ACC112 (cell line): ENCODE measurements around the gene METTL16.

ENCODE experiments used
- H2AFZ ChIP-seq: fragments of 200-600 bp; sonication (generic); one replicate; pipeline ENCODE4 v1.6.0; 2017; ENCODE audit warnings: antibody characterized with exemption, low read length; ENCODE audit not compliant: unreplicated experiment
- H3K27ac ChIP-seq: fragments of 200-600 bp; sonication (generic); 2 replicates; pipeline ENCODE4 v1.5.1; 2014; ENCODE audit warnings: low read depth, mild to moderate bottlenecking, antibody characterized with exemption, low read length, moderate library complexity
- H3K27me3 ChIP-seq: fragments of 200-600 bp; sonication (generic); 2 replicates; pipeline ENCODE4 v1.6.1; 2014; ENCODE audit warnings: mild to moderate bottlenecking, antibody characterized with exemption, low read length, moderate library complexity, mixed read lengths; ENCODE audit not compliant: insufficient read depth
- H3K36me3 ChIP-seq: fragments of 200-600 bp; sonication (generic); 2 replicates; pipeline ENCODE4 v1.6.1; 2016; ENCODE audit warnings: mild to moderate bottlenecking, antibody characterized with exemption, low read length, moderate library complexity, mixed read lengths; ENCODE audit not compliant: insufficient read depth
- H3K4me1 ChIP-seq: fragments of 200-600 bp; sonication (generic); one replicate; pipeline ENCODE4 v1.6.1; 2016; ENCODE audit warnings: low read length, mixed read lengths; ENCODE audit not compliant: insufficient read depth, unreplicated experiment, control insufficient read depth
- H3K4me3 ChIP-seq: fragments of 200-600 bp; sonication (generic); 2 replicates; pipeline ENCODE4 v1.5.1; 2014; ENCODE audit warnings: mild to moderate bottlenecking, low read depth, low read length
- H3K79me2 ChIP-seq: fragments of 200-600 bp; sonication (generic); one replicate; pipeline ENCODE4 v1.6.0; 2016; ENCODE audit warnings: low read length; ENCODE audit not compliant: control insufficient read depth, unreplicated experiment, insufficient read depth

The METTL16 gene

GRCh38 chr17:2388020-2388682 lies 123.5 kb downstream of the METTL16 start:
- Histone ChIP-seq H3K4me3 (no peak overlapping the region), H2AFZ (no peak overlapping the region), H3K36me3 (no peaks in the 10 kb centered on the region), H3K27ac (no peak overlapping the region), H3K27me3 (no peaks in the 10 kb centered on the region), H3K4me1 (peaks cover 16% of the 10 kb centered on the region), H3K79me2 (peaks cover 15% of the 10 kb centered on the region)

- no peaks in the 10 kb centered on the region for H3K36me3 ChIP-seq
- H3K27ac ChIP-seq: no peak overlapping the region
Observed at GRCh38 chr17:2387086-2388019, 124.3 kb downstream of the METTL16 start.

GRCh38 chr17:2386400-2387085 lies 125.1 kb downstream of the METTL16 start:
- Histone ChIP-seq H3K4me1 (peaks cover 10% of the 10 kb centered on the region), H3K36me3 (no peaks in the 10 kb centered on the region), H3K27ac (no peak overlapping the region), H2AFZ (no peak overlapping the region), H3K4me3 (no peak overlapping the region), H3K79me2 (peaks cover 12% of the 10 kb centered on the region), H3K27me3 (no peaks in the 10 kb centered on the region)

More at GRCh38 chr17:2387086-2388019, 124.3 kb downstream of the METTL16 start:
- H3K79me2 ChIP-seq: peaks cover 15% of the 10 kb centered on the region
- peaks cover 16% of the 10 kb centered on the region for H3K4me1 ChIP-seq
- no peaks in the 10 kb centered on the region for H3K27me3 ChIP-seq
- no peak overlapping the region for H3K4me3 ChIP-seq
- H2AFZ ChIP-seq: no peak overlapping the region

GRCh38 chr17:2385240-2386210 lies 126.2 kb downstream of the METTL16 start:
- Histone ChIP-seq H3K36me3 (no peaks in the 10 kb centered on the region), H3K4me3 (no peak overlapping the region), H2AFZ (no peak overlapping the region), H3K27ac (no peak overlapping the region), H3K27me3 (no peaks in the 10 kb centered on the region), H3K79me2 (peaks cover 4% of the 10 kb centered on the region), H3K4me1 (peaks cover 2% of the 10 kb centered on the region)

- Histone ChIP-seq H2AFZ (no peak overlapping the region), H3K27ac (no peak overlapping the region), H3K4me3 (no peak overlapping the region), H3K4me1 (no peaks in the 10 kb centered on the region), H3K36me3 (no peaks in the 10 kb centered on the region), H3K27me3 (no peaks in the 10 kb centered on the region), H3K79me2 (no peaks in the 10 kb centered on the region)
Observed at GRCh38 chr17:2384439-2385127, 127.1 kb downstream of the METTL16 start.

GRCh38 chr17:2383628-2384167 lies 128.0 kb downstream of the METTL16 start:
- Histone ChIP-seq H3K27ac (no peak overlapping the region), H3K4me1 (no peaks in the 10 kb centered on the region)

GRCh38 chr17:2380950-2381649 lies 130.6 kb downstream of the METTL16 start:
- no peak overlapping the region for H3K4me3 ChIP-seq
- no peaks in the 10 kb centered on the region for H3K79me2 ChIP-seq
- no peaks in the 10 kb centered on the region for H3K36me3 ChIP-seq

More at GRCh38 chr17:2383628-2384167, 128.0 kb downstream of the METTL16 start:
- H3K4me3 ChIP-seq: no peak overlapping the region
- H2AFZ ChIP-seq: no peak overlapping the region
- H3K79me2 ChIP-seq: no peaks in the 10 kb centered on the region
- no peaks in the 10 kb centered on the region for H3K36me3 ChIP-seq
- no peaks in the 10 kb centered on the region for H3K27me3 ChIP-seq

GRCh38 chr17:2380226-2380922 lies 131.3 kb downstream of the METTL16 start:
- no peaks in the 10 kb centered on the region for H3K36me3 ChIP-seq
- H3K4me3 ChIP-seq: no peak overlapping the region
- H3K4me1 ChIP-seq: no peaks in the 10 kb centered on the region
- no peak overlapping the region for H2AFZ ChIP-seq
- H3K27ac ChIP-seq: no peak overlapping the region
- H3K79me2 ChIP-seq: no peaks in the 10 kb centered on the region
- H3K27me3 ChIP-seq: no peaks in the 10 kb centered on the region

More at GRCh38 chr17:2380950-2381649, 130.6 kb downstream of the METTL16 start:
- no peaks in the 10 kb centered on the region for H3K4me1 ChIP-seq
- no peak overlapping the region for H2AFZ ChIP-seq
- no peak overlapping the region for H3K27ac ChIP-seq
- H3K27me3 ChIP-seq: no peaks in the 10 kb centered on the region
